Stomach (tissue), 9 donors: ENCODE measurements around the gene SLC30A9. TPM values are rescaled to one million over a fixed set of nuclear protein-coding genes. Genes with fewer than 3 reads are reported as not detected.

ENCODE experiments used
- DNase-seq, 2 donors: peaks; one replicate each; pipeline versions ENCODE4 v3.0.0 to v3.0.0-alpha.2; 2013 to 2019
- H3K27ac ChIP-seq, 5 donors: fragments of 200-600 bp in 4 of 5; sonication (generic) in 4 of 5; one replicate each; pipeline ENCODE4 v1.5.1; 2013 to 2019; ENCODE audit warnings: mild to moderate bottlenecking in 1 of 5, moderate library complexity in 1 of 5
- H3K27me3 ChIP-seq, 3 donors: fragments of 200-600 bp; sonication (generic); one replicate each; pipeline ENCODE4 v1.5.1; 2017 to 2019; ENCODE audit warnings: mixed run types in 1 of 3
- H3K36me3 ChIP-seq, 4 donors: fragments of 200-600 bp; sonication (generic); 1 replicate in 3 of 4; 2 replicates in 1 of 4; pipeline ENCODE4 v1.5.1; 2016 to 2019
- H3K4me1 ChIP-seq, 4 donors: fragments of 200-600 bp; sonication (generic); one replicate each; pipeline ENCODE4 v1.5.1; 2016 to 2019
- H3K4me3 ChIP-seq, 4 donors: fragments of 200-600 bp; sonication (generic) in 3 of 4; one replicate each; pipeline ENCODE4 v1.5.1; 2016 to 2019; ENCODE audit warnings: mild to moderate bottlenecking in 1 of 4
- H3K9me3 ChIP-seq, 4 donors: fragments of 200-600 bp; sonication (generic); one replicate each; pipeline ENCODE4 v1.5.1; 2016 to 2019
- EP300 ChIP-seq: sonication (generic); formaldehyde crosslinking; IDR thresholded peaks from one replicate; pipeline ENCODE4 v1.6.1; 2017; ENCODE audit warnings: antibody characterized with exemption
- POLR2A ChIP-seq, 4 donors: fragments of 450-650 bp; IDR thresholded peaks; one replicate each; pipeline ENCODE4 v1.6.1; 2016; ENCODE audit warnings: antibody characterized with exemption in 4 of 4, control low read depth in 2 of 4, mild to moderate bottlenecking in 1 of 4, moderate library complexity in 1 of 4
- POLR2AphosphoS5 ChIP-seq, 3 donors: sonication (generic); formaldehyde crosslinking; IDR thresholded peaks; one replicate each; pipeline ENCODE4 v1.6.1; 2016; ENCODE audit warnings: antibody characterized with exemption in 3 of 3
- WGBS, 5 donors: extraction: QIAGEN DNeasy Blood & Tissue Kit in 3 of 5; methylation state at CpG; one replicate each; pipeline versions ENCODE4 v1.1.5 to v1.1.7; 2013 to 2018; 5-methylcytosine and 5-hydroxymethylcytosine counted together
- intact Hi-C: fragments of 100-400 bp; cut with DNase I; formaldehyde crosslinking; loops from one replicate; pipeline ENCODE4 v1.15.1; 2023; ENCODE audit warnings: low total_unique reads
- polyA plus RNA-seq, 3 donors: library from polyadenylated mRNA; stranded (reverse); fragments of 200-250 nt; gene quantifications; one replicate each; pipeline ENCODE4 v1.2.3, GENCODE V29; 2013
- total RNA-seq, 5 donors: library from RNA; depleted of rRNA; stranded (reverse); fragments of >200 nt; gene quantifications; one replicate each; pipeline versions ENCODE4 v1.1.0 to v1.2.3, GENCODE V29; 2014 to 2016
- TF ChIP-seq, protein P1 (sequence below), 7 experiments: fragments of 450-650 bp in 4 of 7; fragments of 200-600 bp in 3 of 7; sonication (generic) in 3 of 7; IDR thresholded peaks; one replicate each; pipeline ENCODE4 v1.5.1; 2016 to 2019; ENCODE audit warnings: antibody characterized with exemption in 7 of 7, control low read depth in 2 of 7, mild to moderate bottlenecking in 1 of 7
- donor health status: healthy with polysubstance abuse.
- donor health status: Bipolar disorder and iron deficiency.
- donor health status: healthy.

SLC30A9 gene
- total and polyA plus RNA-seq, 8 donors: 7.0 to 97.5 (median 23.1) TPM

DNA sequence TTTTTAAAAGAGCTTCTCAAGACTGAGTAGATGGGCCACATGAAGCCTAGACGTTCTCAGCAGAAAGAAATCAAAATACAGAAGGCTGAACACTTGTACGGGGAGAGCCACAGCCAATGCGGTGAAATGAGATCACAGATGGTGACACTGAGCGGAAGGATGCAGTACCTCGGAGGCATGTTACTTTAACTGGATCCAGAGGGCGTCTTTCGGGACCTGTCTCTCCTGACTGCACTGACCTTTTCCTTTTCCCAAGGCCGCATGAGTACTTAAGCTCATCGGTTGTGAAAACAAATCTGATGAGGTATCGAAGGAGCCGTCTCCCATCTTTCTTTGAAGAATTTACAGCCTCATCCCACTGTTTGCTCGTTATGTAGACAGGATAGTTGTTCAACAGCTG is 129.6 kb downstream of the SLC30A9 start:
- intact Hi-C loops: no loop called here
- no peaks in the 10 kb centered on the region for H3K36me3 ChIP-seq
- no peak overlapping the region for H3K27ac ChIP-seq
- no peak overlapping the region for H3K4me3 ChIP-seq
- H3K9me3 ChIP-seq: no peaks in the 10 kb centered on the region
- 56 to 64% (median 59%) methylated on average over 12 of the region's 12 CpGs for WGBS, 5 donors
- TF ChIP-seq POLR2AphosphoS5 (IDR thresholded peaks at IDR 0.05) (no peak), EP300 (no peak), POLR2A (IDR thresholded peaks at IDR 0.05) (no peak)
- TF ChIP-seq, protein P1, sequence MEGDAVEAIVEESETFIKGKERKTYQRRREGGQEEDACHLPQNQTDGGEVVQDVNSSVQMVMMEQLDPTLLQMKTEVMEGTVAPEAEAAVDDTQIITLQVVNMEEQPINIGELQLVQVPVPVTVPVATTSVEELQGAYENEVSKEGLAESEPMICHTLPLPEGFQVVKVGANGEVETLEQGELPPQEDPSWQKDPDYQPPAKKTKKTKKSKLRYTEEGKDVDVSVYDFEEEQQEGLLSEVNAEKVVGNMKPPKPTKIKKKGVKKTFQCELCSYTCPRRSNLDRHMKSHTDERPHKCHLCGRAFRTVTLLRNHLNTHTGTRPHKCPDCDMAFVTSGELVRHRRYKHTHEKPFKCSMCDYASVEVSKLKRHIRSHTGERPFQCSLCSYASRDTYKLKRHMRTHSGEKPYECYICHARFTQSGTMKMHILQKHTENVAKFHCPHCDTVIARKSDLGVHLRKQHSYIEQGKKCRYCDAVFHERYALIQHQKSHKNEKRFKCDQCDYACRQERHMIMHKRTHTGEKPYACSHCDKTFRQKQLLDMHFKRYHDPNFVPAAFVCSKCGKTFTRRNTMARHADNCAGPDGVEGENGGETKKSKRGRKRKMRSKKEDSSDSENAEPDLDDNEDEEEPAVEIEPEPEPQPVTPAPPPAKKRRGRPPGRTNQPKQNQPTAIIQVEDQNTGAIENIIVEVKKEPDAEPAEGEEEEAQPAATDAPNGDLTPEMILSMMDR (IDR thresholded peaks at IDR 0.05): no peak
- no peaks in the 10 kb centered on the region for H3K4me1 ChIP-seq
- DNase-seq: no peak
- peaks cover 0 to 5% (median 0%) of the 10 kb centered on the region in 3 donors for H3K27me3 ChIP-seq

DNA sequence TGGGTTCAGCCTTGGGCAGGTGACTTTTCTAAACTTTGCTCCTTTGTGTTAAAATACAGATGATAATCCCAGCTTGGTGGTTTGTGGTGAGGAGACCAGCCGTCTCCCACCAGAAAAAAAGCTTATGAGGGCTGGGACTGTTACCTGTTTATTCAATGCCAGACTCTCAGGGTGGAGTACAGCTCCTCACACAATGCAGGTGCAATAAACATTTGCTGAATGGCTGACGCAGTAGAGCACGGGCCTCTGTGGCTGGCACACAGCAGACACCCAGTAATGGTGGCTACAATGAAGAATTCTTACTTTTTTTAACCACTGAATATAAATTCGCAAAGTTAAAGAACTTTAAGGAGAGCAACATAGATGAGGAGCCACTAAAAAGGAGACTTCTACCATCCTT is 131.9 kb downstream of the SLC30A9 start:
- H3K4me3 ChIP-seq: no peak overlapping the region
- TF ChIP-seq POLR2AphosphoS5 (IDR thresholded peaks at IDR 0.05) (no peak), POLR2A (IDR thresholded peaks at IDR 0.05) (no peak), EP300 (no peak)
- TF ChIP-seq, protein P1 (IDR thresholded peaks at IDR 0.05): no peak
- 67 to 82% (median 72%) methylated on average over 4 of the region's 4 CpGs for WGBS, 5 donors
- no peak for DNase-seq
- no peaks in the 10 kb centered on the region for H3K4me1 ChIP-seq
- no peaks in the 10 kb centered on the region for H3K9me3 ChIP-seq
- peaks cover 0 to 3% (median 0%) of the 10 kb centered on the region in 3 donors for H3K27me3 ChIP-seq
- H3K27ac ChIP-seq: no peak overlapping the region
- intact Hi-C loops: no loop called here
- H3K36me3 ChIP-seq: no peaks in the 10 kb centered on the region

DNA sequence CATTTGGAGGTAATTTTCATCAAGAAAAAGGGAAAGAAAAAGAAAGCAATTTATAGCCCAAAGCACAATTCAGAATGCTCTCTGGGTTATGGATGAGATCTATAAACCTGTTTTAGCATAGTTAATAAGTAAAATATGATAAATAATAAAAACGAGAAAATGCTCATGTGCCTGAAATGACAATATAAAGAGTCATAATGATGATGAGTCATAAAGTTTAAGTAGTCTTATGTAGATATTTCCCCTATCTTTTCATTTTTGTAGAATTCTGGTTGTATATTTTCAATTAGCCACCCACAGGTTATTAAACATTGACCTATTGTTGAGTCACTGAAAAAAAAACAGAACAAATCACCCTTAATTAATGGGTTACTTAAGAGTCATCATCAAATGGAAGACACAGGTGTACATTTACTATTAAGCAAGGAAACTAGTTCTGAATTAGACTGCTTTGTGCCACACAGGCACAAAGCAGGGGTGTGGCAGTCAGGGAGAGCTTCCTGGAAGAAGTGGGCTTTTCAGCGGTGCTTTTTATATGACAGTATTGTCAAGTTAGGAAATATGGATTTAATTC is 132.8 kb downstream of the SLC30A9 start:
- TF ChIP-seq, protein P1 (IDR thresholded peaks at IDR 0.05): no peak
- no peak for TF ChIP-seq EP300
- TF ChIP-seq POLR2A (IDR thresholded peaks at IDR 0.05): no peak
- TF ChIP-seq POLR2AphosphoS5 (IDR thresholded peaks at IDR 0.05): no peak
- H3K27ac ChIP-seq: no peak overlapping the region
- 73 to 79% (median 75%) methylated on average over 2 of the region's 2 CpGs for WGBS, 5 donors
- intact Hi-C loops: no loop called here
- no peaks in the 10 kb centered on the region for H3K27me3 ChIP-seq
- H3K4me1 ChIP-seq: no peaks in the 10 kb centered on the region
- no peak for DNase-seq
- no peaks in the 10 kb centered on the region for H3K9me3 ChIP-seq
- no peaks in the 10 kb centered on the region for H3K36me3 ChIP-seq
- no peak overlapping the region for H3K4me3 ChIP-seq

DNA sequence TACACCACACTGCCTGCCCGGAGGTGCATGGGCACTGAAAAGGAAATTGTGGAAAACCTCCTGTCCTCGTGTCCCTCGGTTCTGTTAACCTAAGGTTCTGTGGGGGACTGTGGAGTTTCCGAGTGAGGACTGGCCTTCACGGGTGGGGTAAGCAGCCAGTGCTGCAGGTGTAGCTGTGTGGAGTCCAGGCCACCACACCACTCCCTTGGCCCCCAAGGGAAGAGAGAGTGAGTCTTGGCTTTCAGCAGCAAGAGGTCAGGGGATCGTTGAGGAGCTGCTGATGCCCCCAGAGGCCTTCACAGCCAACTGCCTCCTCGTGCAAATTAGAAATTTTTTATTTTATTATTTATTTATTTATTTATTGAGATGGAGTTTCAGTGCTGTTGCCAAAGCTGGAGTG is 141.8 kb downstream of the SLC30A9 start:
- 85 to 92% (median 88%) methylated on average over 7 of the region's 7 CpGs for WGBS, 5 donors
- no peak overlapping the region for H3K4me3 ChIP-seq
- H3K27me3 ChIP-seq: no peaks in the 10 kb centered on the region
- H3K27ac ChIP-seq: no peak overlapping the region
- intact Hi-C loops: no loop called here
- TF ChIP-seq POLR2AphosphoS5 (IDR thresholded peaks at IDR 0.05) (no peak), POLR2A (IDR thresholded peaks at IDR 0.05) (no peak), EP300 (no peak)
- TF ChIP-seq, protein P1 (IDR thresholded peaks at IDR 0.05): no peak
- DNase-seq: no peak
- no peaks in the 10 kb centered on the region for H3K36me3 ChIP-seq
- H3K9me3 ChIP-seq: no peaks in the 10 kb centered on the region
- no peaks in the 10 kb centered on the region for H3K4me1 ChIP-seq
